Esophagus (tissue), 2 donors: Measurements from ENCODE around the gene BGN. TPM values are rescaled to one million over a fixed set of nuclear protein-coding genes. Genes with fewer than 3 reads are reported as not detected.

Experiments
- H3K27ac ChIP-seq, 2 donors: one replicate each; pipeline ENCODE4 v1.5.1; 2013; ENCODE audit warnings: low read depth in 2 of 2, mild to moderate bottlenecking in 2 of 2, inconsistent platforms in 1 of 2, low read length in 1 of 2, moderate library complexity in 1 of 2
- H3K27me3 ChIP-seq, 2 donors: one replicate each; pipeline ENCODE4 v1.6.1; 2013; ENCODE audit warnings: low read length in 2 of 2, control low read depth in 1 of 2, mild to moderate bottlenecking in 1 of 2; ENCODE audit not compliant: insufficient read depth in 2 of 2, control insufficient read depth in 1 of 2
- H3K36me3 ChIP-seq, 2 donors: one replicate each; pipeline ENCODE4 v1.6.1; 2013; ENCODE audit warnings: low read length in 1 of 2; ENCODE audit not compliant: control insufficient read depth in 2 of 2, insufficient read depth in 2 of 2
- H3K4me1 ChIP-seq, 2 donors: one replicate each; pipeline ENCODE4 v1.6.1; 2013; ENCODE audit warnings: low read length in 1 of 2; ENCODE audit not compliant: control insufficient read depth in 2 of 2, insufficient read depth in 2 of 2
- H3K4me3 ChIP-seq, 2 donors: one replicate each; pipeline ENCODE4 v1.5.1; 2013; ENCODE audit warnings: low read length in 2 of 2, mild to moderate bottlenecking in 2 of 2, low read depth in 1 of 2, moderate library complexity in 1 of 2
- H3K9me3 ChIP-seq, 2 donors: one replicate each; pipeline ENCODE4 v1.6.1; 2013; ENCODE audit warnings: mild to moderate bottlenecking in 2 of 2, low read depth in 1 of 2, low read length in 1 of 2, moderate library complexity in 1 of 2; ENCODE audit not compliant: control insufficient read depth in 2 of 2, insufficient read depth in 1 of 2
- WGBS, 2 donors: extraction: QIAGEN DNeasy Blood & Tissue Kit; methylation state at CpG; one replicate each; pipeline ENCODE4 v1.1.7; 2013; 5-methylcytosine and 5-hydroxymethylcytosine counted together
- polyA plus RNA-seq, 2 donors: library from polyadenylated mRNA; stranded (reverse); fragments of 200-250 nt; gene quantifications; one replicate each; pipeline ENCODE4 v1.2.3, GENCODE V29; 2013
- donor health status: healthy with polysubstance abuse.
- donor health status: Bipolar disorder and iron deficiency.

Gene BGN
- polyA plus RNA-seq, 2 donors, result 11.6 to 13.4 TPM

DNA sequence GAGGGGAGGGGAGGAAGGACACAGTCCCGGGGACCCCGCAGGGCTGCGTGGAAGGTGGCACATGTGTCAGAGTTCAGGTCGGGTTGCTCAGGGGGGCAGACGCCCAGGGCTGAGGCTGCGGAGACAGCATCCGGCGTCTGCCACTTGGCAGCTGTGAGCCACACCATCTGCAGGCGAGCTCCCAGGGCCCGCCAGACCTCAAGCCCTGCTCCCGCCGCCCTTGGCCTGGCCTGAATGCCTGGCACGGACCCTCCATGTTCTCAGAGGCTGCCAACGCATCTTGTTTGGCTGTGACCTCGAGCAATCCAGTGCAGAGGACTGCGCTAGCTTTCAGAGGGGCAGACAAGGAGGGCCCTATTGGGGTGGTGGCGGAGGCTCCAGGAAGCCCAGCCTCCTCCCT, 5.1 kb downstream of the BGN start:
- 38 to 64% methylated on average over 17 of the region's 17 CpGs for WGBS, 2 donors
- peaks cover 0 to 14% of the 10 kb centered on the region in 2 donors for H3K4me1 ChIP-seq

DNA sequence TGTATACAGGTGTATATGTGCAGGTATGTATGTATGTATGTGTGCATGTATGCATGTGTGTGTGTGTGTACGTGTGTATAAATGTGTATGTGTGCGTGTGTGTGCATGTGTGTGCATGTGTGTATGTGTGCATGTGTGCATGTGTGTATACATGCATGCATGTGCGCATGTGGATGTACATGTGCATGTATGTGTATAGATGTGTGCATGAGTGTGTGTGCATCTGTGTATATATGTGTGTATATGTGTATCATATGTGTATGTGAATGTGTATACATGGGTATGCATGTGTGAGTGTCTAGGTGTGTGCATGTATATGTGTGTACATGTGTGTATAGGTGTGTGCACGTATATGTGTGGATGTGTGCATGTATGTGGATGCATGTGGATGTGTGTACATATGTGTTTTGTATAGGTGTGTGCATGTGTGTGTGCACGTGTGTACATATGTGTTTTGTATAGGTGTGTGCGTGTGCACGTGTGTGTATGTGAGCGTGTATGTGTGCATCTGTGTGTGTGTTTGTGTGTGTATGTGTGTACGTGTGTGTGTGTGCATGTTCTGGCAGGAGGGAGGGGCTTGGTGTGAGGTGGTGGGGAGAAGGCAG, 6.0 kb downstream of the BGN start:
- Histone ChIP-seq H3K4me1 (peaks cover 0 to 7% of the 10 kb centered on the region in 2 donors), H3K4me3 (no peak overlapping the region), H3K9me3 (no peaks in the 10 kb centered on the region), H3K27ac (no peak overlapping the region), H3K27me3 (no peaks in the 10 kb centered on the region), H3K36me3 (no peaks in the 10 kb centered on the region)
- 90 to 92% methylated on average over 9 of the region's 9 CpGs for WGBS, 2 donors

More for the DNA sequence above, 5.1 kb downstream of the BGN start:
- no peaks in the 10 kb centered on the region for H3K36me3 ChIP-seq
- no peaks in the 10 kb centered on the region for H3K9me3 ChIP-seq
- no peak overlapping the region for H3K4me3 ChIP-seq
- no peaks in the 10 kb centered on the region for H3K27me3 ChIP-seq
- H3K27ac ChIP-seq, result no peak overlapping the region

DNA sequence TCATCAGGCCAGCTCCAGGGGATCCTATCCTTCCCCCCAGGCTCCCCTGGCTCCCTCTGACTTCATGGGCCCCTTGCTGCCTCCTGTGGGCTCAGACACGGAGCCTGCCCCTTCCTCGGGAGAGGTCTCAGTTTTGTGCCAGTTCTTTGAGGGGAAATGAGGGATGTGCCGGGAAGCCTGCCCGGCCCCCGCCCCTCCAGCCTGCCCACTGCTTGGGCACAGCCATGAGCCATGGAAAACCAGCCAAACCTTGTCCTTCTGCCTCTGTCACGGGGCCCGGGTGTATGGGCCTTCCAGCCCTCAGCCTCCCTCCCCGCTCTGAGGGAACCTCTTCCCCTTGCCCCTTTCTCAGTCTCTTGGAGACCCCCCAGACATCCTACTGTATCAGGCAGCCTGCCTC, 6.8 kb downstream of the BGN start:
- WGBS, 2 donors, result 66 to 83% methylated on average over 6 to 8 of the region's 8 CpGs
- Histone ChIP-seq H3K27me3 (no peaks in the 10 kb centered on the region), H3K27ac (no peak overlapping the region), H3K36me3 (no peaks in the 10 kb centered on the region), H3K4me1 (peaks cover 0 to 2% of the 10 kb centered on the region in 2 donors), H3K9me3 (no peaks in the 10 kb centered on the region), H3K4me3 (no peak overlapping the region)

DNA sequence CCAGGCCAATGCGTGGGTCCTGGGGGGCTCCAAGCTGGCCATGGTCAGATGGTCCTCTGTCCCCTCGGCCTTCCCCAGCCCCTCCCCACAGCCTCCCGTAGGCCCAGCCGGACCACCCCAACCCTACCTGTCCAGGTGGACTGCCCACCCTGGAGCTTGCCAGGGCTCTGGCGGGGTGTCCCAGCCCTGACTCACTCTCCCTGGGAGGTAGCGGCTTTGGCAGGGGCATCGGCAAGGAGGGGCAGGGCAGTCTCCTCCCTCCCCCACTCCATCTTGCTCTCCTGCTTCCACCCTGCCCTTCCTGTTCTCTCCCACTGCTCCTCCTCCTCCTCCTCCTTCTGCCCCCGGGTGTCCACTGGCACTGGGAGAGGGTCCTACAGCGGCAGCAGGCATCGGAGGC, 7.4 kb downstream of the BGN start:
- H3K36me3 ChIP-seq, result no peaks in the 10 kb centered on the region
- no peaks in the 10 kb centered on the region for H3K27me3 ChIP-seq
- 47 to 75% methylated on average over 8 to 10 of the region's 10 CpGs for WGBS, 2 donors
- no peak overlapping the region for H3K27ac ChIP-seq
- H3K9me3 ChIP-seq, result no peaks in the 10 kb centered on the region
- no peak overlapping the region for H3K4me3 ChIP-seq
- peaks cover 0 to 2% of the 10 kb centered on the region in 2 donors for H3K4me1 ChIP-seq

DNA sequence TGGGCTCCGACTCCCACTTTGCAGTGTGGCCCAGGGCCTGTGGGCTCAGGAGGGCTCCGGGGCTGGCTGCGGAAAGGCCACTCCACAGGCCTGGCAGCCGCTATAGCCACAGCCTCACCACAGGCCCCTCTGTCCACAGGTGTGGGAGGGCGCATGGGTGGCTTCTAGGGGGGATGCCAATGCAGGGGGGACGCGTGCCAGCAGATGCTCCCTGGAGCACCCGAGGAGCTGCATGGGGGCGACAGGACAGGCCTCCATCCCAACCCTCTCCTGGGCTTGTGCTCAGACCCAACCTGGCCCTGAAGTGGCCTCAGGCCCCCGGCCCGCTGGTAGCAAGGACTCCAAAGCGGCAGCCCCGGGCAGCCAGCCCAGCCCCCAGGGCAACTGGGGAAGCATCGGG, 8.0 kb downstream of the BGN start:
- Histone ChIP-seq H3K27me3 (no peaks in the 10 kb centered on the region), H3K36me3 (no peaks in the 10 kb centered on the region), H3K9me3 (no peaks in the 10 kb centered on the region), H3K4me1 (peaks cover 0 to 2% of the 10 kb centered on the region in 2 donors), H3K27ac (no peak overlapping the region), H3K4me3 (no peak overlapping the region)
- WGBS, 2 donors, result 57 to 82% methylated on average over 11 to 14 of the region's 14 CpGs

DNA sequence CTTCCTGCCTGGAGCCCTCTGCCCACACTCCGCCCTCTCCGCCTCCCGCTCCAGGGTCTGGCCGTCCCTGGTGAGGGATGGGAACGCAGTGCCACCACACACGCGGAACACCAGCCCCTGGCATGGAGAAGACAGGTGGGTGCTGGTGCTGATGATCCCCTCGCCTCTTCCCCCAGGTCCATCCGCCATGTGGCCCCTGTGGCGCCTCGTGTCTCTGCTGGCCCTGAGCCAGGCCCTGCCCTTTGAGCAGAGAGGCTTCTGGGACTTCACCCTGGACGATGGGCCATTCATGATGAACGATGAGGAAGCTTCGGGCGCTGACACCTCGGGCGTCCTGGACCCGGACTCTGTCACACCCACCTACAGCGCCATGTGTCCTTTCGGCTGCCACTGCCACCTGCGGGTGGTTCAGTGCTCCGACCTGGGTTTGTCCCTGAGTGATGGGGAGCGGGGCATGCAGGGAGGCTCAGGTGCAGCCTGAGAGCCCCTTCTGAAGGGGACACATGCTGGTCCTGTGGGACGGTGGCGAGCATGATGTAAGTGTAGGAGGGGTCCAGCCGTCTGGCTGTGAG, 9.8 kb downstream of the BGN start:
- Histone ChIP-seq H3K27me3 (no peaks in the 10 kb centered on the region), H3K36me3 (no peaks in the 10 kb centered on the region), H3K4me1 (peaks cover 0 to 2% of the 10 kb centered on the region in 2 donors), H3K9me3 (peaks cover 0 to 1% of the 10 kb centered on the region in 2 donors), H3K4me3 (no peak overlapping the region), H3K27ac (no peak overlapping the region)
- 81 to 85% methylated on average over 24 to 26 of the region's 26 CpGs for WGBS, 2 donors

DNA sequence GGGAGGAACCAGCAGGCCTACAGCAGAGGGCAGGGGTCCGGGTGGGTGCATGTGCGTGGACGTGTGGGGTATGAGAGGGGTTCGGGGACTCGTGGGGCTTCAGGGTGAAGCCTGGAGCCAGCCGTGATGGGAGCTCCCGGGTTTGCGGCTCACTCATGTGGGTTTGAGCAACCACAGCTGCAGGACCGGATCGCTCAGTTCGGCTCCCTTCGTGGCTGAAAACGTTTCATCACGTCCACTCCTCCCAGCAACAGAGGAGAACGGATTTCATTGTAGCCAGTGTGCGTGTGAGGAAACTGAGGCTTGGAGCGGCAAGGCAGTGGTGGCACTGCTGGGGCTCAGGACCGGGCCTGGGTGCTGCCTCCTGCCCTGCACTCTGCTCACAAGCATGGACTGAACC, 10.6 kb downstream of the BGN start:
- Histone ChIP-seq H3K4me3 (no peak overlapping the region), H3K4me1 (no peaks in the 10 kb centered on the region), H3K36me3 (no peaks in the 10 kb centered on the region), H3K9me3 (peaks cover 0 to 3% of the 10 kb centered on the region in 2 donors), H3K27me3 (no peaks in the 10 kb centered on the region), H3K27ac (no peak overlapping the region)
- 84 to 92% methylated on average over 18 of the region's 18 CpGs for WGBS, 2 donors

DNA sequence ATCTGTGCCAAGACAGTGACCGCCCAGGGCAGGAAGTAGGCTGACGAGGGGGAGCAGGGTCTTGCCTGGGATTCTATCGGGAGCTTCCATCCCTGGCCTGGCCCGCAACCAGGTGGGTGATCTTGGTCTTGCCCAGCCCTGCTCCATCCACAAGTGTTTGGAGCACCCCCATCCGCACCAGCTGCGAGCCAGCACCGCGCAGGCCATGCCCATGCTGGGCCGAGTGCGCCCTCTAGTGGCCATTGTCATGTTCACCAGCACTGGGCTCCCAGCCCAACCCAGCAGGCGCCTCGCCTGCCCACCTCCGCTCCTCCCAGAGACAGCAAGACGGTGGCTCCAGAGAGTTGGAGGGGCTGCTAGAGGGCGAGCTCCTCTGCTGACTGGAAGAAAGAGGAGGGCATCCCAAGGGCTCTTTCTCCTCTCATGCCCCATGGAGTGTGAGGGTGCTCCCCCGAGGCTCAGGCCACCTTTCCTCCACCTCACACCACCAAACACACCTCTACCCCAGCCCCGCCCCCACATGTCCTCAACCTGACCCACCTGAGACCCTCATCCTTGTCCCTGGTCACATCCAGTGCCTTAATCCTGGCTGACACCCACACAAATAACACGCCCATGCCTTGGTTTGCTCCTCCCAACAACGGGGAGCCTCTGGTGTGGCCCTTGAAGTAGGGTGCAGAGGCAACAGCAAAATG, 12.9 kb downstream of the BGN start:
- Histone ChIP-seq H3K4me3 (no peak overlapping the region), H3K4me1 (peaks cover 0 to 7% of the 10 kb centered on the region in 2 donors), H3K36me3 (no peaks in the 10 kb centered on the region), H3K27ac (no peak overlapping the region), H3K9me3 (peaks cover 0 to 3% of the 10 kb centered on the region in 2 donors), H3K27me3 (no peaks in the 10 kb centered on the region)
- WGBS, 2 donors, result 16 to 26% methylated on average over 19 of the region's 19 CpGs

DNA sequence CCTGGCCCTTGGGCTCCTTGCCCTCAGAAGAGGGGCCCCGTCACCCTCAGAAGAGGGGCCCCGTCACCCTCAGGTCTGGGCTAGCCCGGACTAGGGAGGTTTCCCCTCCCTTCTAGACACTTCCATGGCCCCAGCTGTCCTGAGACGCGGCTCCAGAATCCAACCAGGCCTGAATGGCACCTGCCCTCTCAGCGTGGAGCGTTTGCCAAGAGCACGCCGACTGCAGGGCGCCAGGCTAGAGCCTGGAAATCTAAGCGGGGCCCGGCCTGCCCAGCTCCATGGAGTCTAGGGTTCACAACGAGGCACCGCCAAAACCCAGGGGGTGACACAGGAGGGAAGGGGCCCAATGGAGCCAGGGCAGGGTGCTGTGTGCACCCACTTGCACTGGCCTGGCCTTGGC, 14.8 kb downstream of the BGN start:
- Histone ChIP-seq H3K4me3 (no peak overlapping the region), H3K4me1 (peaks cover 0 to 7% of the 10 kb centered on the region in 2 donors), H3K9me3 (peaks cover 0 to 3% of the 10 kb centered on the region in 2 donors), H3K27ac (no peak overlapping the region), H3K36me3 (no peaks in the 10 kb centered on the region), H3K27me3 (no peaks in the 10 kb centered on the region)
- WGBS, 2 donors, result 79 to 81% methylated on average over 14 of the region's 14 CpGs
